GM10847 (cell line): ENCODE results near the gene TAMM41.

Experiments used
- POLR2A ChIP-seq: IDR thresholded peaks from 2 replicates; pipeline ENCODE4 v1.6.1; 2011; ENCODE audit not compliant: insufficient read length; ENCODE audit errors: extremely low read depth

The TAMM41 gene

GRCh38 chr3:11846281-11847266 is at the start of gene TAMM41:
Gene TAMM41 (minus strand): TSS chr3:11846885. CDS start chr3:11846636, 249 bp downstream.
- peak; percentile 91 for TF ChIP-seq POLR2A

- no peak for TF ChIP-seq POLR2A
Measured at GRCh38 chr3:11878837-11879236, 32.2 kb upstream of the TAMM41 start.

- TF ChIP-seq POLR2A, result no peak
Measured at GRCh38 chr3:11853450-11853849, 6.8 kb upstream of the TAMM41 start.

GRCh38 chr3:11850003-11850402 is 3.3 kb upstream of the TAMM41 start:
- TF ChIP-seq POLR2A, result no peak

GRCh38 chr3:11847607-11848006 is 922 bp upstream of the TAMM41 start:
- TF ChIP-seq POLR2A, result no peak

GRCh38 chr3:11845651-11846050 is 1.0 kb downstream of the TAMM41 start:
- no peak for TF ChIP-seq POLR2A

GRCh38 chr3:11844891-11845290 is 1.8 kb downstream of the TAMM41 start:
- TF ChIP-seq POLR2A, result no peak

- no peak for TF ChIP-seq POLR2A
Measured at GRCh38 chr3:11835028-11835639, 11.6 kb downstream of the TAMM41 start.

GRCh38 chr3:11832981-11833905 is 13.4 kb downstream of the TAMM41 start:
- no peak for TF ChIP-seq POLR2A

- no peak for TF ChIP-seq POLR2A
Measured at GRCh38 chr3:11829416-11829815, 17.3 kb downstream of the TAMM41 start.

GRCh38 chr3:11826628-11827265 is 19.9 kb downstream of the TAMM41 start:
- no peak for TF ChIP-seq POLR2A

- TF ChIP-seq POLR2A, result no peak
Measured at GRCh38 chr3:11825301-11825700, 21.4 kb downstream of the TAMM41 start.

- TF ChIP-seq POLR2A, result no peak
Measured at GRCh38 chr3:11820531-11821041, 26.1 kb downstream of the TAMM41 start.

GRCh38 chr3:11819146-11819689 is 27.5 kb downstream of the TAMM41 start:
- TF ChIP-seq POLR2A, result no peak

- no peak for TF ChIP-seq POLR2A
Measured at GRCh38 chr3:11818033-11818432, 28.7 kb downstream of the TAMM41 start.

GRCh38 chr3:11815111-11815510 is 31.6 kb downstream of the TAMM41 start:
- no peak for TF ChIP-seq POLR2A
